ENCODE results near the gene TBL1X.

- TF ChIP-seq KAT8 (CRISPR knock-in tag; IDR thresholded peaks at IDR 0.05) (no peak), RFX5 (IDR thresholded peaks at IDR 0.05; ENCODE audit: low read depth, low read length) (no peak), ZNF574 (CRISPR knock-in tag; IDR thresholded peaks at IDR 0.05) (no peak), POLR2AphosphoS5 (IDR thresholded peaks at IDR 0.05; ENCODE audit: low read depth, low read length) (no peak), CCAR2 (optimal IDR thresholded peaks at IDR 0.05; ENCODE audit: low read depth, low read length) (no peak)
Measured at GRCh38 chrX:9486786-9487387, 22.0 kb downstream of the TBL1X start.
